Measurements from ENCODE around the gene CCDC12.

- TF ChIP-seq, protein P1, sequence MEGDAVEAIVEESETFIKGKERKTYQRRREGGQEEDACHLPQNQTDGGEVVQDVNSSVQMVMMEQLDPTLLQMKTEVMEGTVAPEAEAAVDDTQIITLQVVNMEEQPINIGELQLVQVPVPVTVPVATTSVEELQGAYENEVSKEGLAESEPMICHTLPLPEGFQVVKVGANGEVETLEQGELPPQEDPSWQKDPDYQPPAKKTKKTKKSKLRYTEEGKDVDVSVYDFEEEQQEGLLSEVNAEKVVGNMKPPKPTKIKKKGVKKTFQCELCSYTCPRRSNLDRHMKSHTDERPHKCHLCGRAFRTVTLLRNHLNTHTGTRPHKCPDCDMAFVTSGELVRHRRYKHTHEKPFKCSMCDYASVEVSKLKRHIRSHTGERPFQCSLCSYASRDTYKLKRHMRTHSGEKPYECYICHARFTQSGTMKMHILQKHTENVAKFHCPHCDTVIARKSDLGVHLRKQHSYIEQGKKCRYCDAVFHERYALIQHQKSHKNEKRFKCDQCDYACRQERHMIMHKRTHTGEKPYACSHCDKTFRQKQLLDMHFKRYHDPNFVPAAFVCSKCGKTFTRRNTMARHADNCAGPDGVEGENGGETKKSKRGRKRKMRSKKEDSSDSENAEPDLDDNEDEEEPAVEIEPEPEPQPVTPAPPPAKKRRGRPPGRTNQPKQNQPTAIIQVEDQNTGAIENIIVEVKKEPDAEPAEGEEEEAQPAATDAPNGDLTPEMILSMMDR (IDR thresholded peaks at IDR 0.05) = no peak
- TF ChIP-seq POLR2AphosphoS5 (IDR thresholded peaks at IDR 0.05) = no peak
Observed at GRCh38 chr3:46955157-46955556, 21.4 kb downstream of the CCDC12 start.

All from suprapubic skin (tissue), 3 donors.